GM19035 (cell line): ENCODE data around the gene CD22.

Source experiments
- ATAC-seq: cut with Tn5 transposase; IDR thresholded peaks from one replicate; pipeline ENCODE4 v1.9.1; 2021; ENCODE audit not compliant: unreplicated experiment

Gene CD22

DNA sequence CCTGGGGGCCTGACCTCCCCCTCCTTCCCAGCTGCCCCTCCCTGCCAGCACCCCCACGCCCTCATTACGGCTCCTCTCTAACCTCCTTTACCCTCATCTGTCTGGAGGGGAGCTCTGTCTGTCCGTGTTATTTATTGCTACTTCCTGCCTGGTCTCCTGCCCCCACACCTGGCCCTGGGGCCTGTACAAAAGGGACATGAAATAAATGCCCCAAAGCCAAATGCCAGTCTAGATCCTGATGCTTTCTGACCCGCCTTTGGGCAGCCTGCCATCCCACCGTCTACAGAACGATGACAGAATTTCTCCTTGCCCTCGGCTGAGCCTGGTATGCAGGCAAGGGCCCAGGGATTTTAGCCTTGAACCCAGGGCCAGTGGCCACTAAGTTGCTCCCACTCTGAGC lies 15.4 kb upstream of the CD22 start:
- no peak for ATAC-seq

DNA sequence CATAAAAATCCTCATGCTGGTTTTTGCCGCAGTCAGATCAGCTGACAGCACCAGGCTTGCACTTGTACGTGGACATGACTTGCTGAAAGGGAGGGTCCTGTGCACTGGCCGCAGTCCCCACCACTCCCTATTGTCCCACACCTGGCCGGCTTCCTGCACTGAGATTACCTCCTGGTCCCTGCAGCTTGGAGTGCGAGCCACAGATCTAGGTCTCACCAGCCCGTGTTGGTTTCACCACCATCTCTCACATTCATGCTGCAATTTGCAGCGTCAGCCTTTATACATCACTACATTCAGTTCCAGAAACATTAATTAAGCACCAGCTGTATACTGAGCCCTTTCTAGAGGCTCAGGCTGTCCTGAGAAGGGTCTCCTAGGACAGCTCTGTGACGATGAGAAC lies 15.0 kb upstream of the CD22 start:
- ATAC-seq, result no peak

DNA sequence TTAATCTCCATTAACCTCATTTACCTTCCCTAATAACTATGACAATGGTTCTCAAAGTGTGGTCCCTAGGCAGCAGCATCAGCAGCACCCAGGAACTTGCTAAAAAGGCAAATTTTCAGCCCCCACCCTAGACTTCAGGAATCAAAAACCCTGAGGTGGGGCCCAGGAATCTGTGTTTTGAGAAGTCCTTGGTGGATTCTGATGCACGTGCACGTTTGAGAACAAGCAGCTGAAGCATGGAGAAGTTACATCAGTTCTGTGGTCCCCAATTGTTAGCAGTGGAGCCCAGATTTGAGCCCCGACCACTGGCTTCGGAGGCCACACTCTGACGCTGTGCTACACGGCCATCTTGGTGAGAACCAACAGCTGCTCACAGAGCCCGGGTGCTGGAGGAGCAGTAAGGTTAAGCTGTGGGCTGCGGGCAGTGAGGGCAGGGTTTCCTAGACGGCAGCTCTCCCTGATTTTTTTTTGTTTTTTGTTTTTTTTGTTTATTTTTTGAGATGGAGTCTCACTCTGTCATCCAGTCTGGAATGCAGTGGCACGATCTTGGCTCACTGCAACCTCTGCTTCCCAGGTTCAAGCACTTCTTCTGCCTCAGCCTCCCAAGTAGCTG lies 14.0 kb upstream of the CD22 start:
- ATAC-seq, result no peak

DNA sequence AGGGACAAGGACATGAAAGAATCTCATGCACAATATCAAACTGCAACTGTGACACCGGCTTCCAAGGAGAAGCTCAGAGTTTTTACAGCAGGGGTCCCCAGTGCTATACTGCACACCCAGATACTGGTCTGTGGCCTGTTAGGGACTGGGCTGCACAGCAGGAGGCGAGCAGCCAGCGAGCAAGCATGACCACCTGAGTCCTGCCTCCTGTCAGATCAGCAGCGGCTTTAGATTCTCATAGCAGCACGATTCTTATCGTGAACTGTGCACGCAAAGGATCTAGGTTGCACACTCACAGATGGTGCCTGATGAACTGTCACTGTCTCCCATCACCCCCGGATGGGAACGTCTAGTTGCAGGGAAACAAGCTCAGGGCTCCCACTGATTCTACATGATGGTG lies 13.1 kb upstream of the CD22 start:
- no peak for ATAC-seq

DNA sequence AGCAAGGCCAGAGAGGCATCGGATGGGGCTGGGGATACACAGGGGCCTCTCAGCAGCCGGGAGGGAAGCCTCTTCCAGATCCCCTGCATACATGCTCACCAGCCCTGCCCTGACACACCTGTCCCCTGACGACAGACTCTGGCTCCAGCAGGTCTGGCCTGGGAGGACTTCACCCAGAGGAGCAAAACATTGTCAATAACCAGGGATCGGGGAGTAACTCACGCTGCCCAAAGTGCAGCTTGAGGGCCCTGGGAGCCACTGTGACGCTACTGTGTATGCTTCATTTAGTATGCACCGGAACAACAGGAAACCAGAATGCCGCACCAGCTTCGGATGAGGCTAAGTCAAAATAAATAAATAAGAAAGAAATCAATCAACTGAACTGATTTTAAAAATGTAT lies 12.4 kb upstream of the CD22 start:
- no peak for ATAC-seq

DNA sequence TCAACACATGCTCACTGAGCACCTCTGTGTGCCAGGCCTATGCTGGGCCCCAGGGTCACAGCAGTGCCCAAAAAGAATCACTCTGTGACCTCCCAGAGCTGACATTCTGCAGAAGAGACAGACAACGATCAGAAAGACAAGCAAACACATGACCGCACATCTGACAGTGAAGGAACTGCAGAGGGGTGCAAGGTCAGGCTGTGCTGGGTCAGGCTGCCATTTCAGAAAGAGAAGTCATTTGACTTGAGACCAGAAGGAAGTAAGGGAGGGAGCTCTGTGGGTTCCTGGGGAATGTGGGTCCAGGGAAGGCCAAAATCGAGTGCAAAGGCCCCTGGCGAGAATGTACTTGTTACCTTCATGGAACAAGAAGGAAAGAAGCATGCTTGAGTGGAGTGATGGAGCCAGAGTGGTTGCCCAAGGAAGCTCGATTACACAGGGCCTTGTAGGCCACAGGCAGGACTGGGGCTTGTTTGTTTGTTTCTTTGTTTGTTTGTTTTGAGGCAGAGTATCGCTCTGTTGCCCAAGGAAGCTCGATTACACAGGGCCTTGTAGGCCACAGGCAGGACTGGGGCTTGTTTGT lies 11.4 kb upstream of the CD22 start:
- ATAC-seq, result no peak

DNA sequence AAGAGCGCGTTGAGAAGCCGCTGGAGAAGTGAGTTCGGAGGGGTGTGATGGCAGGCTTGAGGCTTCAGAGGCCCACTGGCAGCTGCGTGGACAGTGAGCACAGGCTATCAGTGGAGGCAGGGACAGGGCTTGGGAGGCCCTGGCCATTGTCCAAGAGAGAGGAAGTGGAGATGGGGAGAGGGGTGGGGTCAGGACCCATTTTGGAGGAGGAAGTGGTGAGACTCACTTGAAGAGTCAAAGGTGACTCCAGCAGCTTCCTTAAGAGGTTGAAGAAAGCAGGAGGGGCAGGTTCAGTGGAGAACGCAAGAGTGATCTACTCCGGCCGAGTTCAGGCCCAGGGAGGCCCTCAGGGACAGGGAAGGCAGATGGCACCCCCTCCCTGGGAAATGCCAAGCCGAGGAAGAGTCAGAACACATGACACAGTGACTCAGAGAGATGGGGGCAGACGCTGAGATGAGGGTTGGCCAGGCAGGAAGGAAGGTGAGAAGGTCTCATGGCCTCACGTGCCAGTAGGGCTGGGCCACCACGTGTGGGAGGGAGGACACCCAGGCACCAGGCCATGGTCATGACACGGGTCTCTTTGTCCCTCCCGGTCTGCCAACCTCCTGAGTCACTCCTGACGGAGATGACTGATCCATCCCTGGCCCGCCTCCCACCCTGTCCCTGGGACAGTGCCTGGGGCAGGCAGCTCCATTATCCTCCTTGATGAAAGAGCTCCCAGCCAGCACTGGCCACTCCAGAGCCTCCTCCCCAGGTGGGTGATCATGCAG lies 10.1 kb upstream of the CD22 start:
- no peak for ATAC-seq

DNA sequence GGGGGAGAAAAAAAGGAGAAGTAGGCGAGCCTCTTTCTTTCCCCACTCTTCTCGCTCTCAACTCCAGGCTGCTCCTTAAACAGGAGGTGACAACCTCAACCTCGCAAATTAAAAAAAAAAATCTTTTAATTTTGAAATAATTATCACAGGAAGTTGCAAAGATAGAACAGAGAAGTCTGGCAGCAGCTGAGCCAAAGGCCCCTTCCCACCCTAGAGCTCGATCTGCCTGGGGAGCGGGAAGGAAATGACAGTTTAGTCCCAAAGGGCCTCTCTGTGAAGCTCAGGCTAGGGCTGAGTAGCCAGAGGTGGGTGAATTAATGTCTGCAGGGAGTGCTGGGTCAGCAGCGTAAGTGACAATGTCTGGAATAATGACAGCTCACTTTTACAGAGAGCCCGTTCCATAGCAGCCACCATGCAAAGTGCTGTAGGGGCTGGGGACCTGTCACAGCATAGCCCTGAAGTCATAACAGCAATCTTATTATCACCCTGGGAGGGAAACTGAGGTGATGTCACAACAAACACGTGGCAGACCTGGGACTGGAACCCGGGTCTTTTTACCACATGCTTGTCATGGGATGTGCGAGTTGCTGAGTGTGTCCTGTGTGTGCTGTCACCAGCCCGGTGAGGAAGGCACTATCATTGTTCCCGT lies 8.8 kb upstream of the CD22 start:
- ATAC-seq, result no peak

DNA sequence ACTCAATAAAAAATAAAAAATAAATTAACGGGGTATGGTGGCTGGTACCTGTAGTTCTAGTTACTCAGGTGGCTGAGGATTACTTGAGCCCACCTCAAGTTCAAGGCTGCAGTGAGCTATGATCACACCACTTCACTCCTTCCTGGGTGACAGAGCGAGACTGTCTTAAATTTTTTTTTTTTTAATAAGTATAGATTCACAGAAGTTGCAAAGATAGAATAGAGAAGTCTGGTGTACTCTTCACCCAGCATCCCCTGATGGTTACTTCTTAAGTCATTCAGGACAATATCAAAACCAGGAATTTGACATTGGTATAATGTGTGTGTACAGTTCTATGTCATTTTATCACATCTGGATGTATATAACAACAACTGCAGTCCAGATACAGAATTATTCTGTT lies 7.7 kb upstream of the CD22 start:
- ATAC-seq, result no peak

DNA sequence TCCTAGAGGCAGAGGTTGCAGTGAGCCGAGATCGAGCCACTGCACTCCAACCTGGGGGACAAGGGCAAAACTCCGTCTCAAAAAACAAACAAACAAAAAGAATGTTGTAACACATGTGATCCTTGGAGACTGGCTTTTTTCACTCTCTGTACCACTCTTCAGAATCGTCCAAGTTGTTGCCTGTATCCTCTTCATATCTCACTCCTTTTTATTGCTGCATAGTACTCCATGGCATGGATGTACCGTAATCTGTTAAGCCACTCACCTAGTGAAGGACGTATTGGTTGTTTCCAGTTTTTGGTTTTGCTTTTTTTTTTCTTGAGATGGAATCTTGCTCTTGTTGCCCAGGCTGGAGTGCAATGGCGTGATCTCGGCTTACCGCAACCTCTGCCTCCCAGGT lies 7.0 kb upstream of the CD22 start:
- no peak for ATAC-seq

DNA sequence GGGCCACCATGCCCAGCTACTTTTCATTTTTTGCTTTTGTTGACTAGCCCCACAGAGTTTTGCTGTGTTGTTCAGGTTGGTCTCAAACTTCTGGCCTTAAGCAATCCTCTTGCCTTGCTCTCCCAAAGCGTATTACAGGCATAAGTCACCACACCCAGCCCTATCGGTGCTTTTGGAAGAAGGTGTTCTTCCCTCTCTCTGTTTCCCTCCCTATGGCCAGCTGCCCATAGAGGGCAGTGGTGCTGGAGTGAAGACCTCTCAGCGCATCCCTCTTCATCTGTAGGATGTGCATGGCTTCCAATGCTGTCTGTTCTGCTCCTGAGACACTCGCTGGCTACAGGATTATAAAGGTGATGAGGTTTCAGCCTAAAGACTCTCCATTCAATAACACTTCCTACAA lies 1.3 kb upstream of the CD22 start:
- no peak for ATAC-seq

DNA sequence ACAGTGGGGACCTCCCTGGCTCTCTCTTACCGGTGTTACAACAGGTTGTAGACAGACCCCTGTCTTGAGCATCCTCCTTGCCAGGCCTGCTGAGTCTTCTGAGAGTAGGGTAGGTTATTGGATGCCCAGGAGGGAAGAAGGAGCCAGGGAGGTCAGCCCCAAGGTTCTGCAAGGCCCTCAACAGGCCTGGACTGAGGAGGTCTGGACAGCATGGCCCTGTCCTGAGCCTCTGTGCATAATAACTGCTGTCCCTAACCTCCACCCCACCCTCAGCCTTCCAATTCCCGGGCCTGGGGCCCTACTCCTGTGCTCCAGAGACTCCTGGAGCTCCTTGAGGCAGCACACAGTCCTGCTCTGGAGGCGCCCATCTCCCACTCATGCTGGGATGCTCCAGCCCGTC lies 336 bp downstream of the CD22 start:
- ATAC-seq, result no peak

DNA sequence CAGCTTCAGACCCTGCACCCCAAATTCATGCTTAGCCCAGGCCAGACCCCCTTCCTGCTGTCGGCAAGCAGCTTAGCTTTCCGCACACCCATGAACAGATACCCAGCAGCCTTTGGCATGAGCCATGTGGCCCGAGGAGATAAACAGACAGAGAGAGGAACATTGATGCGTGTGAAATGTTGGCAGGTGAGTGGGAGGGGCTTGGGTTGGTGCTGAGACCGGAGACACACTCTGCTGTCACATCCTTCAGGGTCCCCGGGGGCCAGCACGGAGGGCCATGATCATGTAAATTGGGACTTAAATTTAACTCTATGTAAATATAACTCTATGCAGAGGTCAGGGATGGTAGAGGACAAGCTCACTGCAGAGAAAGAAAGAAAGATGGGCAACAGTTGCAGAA lies 1.5 kb downstream of the CD22 start:
- ATAC-seq, result peak; percentile 49

DNA sequence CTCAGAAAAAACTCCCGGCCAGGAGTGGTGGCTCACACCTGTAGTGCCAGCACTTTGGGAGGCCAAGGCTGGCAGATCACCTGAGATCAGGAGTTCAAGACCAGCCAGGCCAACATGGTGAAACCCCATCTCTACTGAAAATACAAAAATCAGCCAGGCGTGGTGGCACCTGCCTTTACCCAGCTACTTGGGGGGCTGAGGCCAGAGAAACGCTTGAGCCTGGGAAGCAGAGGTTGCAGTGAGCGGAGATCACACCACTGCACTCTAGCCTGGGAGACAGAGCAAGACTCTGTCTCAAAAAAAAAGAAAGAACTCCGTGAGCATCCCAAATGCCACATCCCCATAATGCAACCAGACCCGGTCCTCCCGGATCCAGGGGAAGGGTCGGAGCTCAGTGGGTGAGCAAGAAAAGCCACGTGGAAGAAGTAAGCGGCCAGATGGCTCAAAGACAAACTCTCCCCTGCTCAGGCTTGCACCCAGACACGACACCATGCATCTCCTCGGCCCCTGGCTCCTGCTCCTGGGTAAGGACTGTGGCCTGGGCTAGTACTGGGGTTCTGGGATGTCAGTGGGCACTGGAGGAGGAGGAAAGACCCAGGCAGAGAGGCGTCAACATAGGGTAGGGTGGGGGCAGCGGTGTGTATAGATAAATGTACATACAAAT lies 2.7 kb downstream of the CD22 start:
- ATAC-seq, result no peak

DNA sequence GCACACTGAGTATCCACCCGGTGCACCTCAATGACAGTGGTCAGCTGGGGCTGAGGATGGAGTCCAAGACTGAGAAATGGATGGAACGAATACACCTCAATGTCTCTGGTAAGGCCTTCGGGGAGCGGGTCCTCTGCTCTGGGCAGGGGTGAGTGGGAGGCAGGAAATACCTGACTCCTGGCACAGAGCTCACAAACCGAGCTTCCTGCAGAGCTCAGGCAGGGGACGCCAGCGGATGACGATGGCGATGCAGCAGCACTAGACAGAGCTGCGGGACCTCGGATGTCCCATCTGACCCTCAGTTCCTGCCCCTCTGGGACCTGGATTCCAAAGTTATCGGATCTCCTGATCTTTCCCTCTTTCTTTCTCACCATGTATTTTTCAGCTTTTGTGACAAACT lies 3.8 kb downstream of the CD22 start:
- ATAC-seq, result no peak

DNA sequence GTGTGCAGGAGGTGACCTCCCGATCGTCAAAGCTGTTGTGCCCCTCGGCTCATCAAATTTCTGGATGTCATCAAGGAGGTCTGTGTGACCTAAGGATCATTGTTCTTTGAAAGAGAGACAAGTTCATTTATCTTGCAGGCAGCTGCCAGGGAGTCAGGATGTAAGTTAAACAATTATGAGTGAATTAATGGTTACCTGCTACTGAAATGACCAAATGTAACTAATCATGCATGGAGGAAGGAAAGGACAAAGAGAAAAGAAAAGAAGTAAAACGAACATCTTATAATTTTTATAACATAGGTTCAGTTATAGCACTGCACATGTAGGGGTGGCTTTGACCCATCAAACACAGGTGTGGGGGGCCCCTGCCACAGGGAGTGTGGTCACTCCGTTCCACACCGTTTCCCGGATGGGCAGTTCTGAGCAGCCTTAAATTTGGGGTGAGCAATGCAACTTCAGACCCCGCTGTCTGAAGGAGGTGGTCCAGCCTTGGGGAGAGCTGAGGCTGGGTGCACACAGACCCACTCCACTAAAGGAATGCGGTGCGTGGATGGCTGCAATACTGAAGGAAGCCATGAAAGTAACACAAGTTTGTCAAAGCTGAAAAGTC lies 5.3 kb downstream of the CD22 start:
- no peak for ATAC-seq

DNA sequence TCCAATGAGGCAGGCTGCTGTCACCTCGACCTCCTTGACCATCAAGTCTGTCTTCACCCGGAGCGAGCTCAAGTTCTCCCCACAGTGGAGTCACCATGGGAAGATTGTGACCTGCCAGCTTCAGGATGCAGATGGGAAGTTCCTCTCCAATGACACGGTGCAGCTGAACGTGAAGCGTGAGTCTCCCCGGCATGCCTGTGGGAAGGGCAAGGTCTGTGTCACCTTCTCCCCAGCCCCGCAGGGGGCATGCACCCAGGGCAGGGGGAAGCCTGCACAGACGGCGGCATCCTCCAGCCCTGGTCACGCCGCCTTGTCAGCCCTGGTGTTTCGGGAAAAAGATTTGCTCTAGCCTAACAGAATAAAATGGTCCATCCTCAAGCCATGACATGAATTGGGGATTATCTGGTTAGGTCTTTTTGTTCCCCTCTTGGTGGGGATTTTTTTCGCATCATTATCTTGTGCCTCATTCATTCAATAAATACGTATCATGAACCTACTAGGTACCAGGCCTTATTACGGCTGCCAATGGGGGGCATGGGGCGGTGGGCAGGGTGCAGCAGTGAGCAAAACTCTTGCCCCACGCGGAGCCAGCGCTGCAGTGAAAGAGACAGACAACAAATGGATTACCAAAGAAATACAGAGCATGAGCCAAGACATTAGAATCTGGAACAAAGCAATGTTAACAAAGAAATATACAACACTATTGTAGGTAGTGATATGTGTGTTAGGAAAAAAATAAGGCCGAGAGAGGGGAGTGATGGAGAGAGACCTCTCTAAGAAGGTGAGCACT lies 7.4 kb downstream of the CD22 start:
- no peak for ATAC-seq

DNA sequence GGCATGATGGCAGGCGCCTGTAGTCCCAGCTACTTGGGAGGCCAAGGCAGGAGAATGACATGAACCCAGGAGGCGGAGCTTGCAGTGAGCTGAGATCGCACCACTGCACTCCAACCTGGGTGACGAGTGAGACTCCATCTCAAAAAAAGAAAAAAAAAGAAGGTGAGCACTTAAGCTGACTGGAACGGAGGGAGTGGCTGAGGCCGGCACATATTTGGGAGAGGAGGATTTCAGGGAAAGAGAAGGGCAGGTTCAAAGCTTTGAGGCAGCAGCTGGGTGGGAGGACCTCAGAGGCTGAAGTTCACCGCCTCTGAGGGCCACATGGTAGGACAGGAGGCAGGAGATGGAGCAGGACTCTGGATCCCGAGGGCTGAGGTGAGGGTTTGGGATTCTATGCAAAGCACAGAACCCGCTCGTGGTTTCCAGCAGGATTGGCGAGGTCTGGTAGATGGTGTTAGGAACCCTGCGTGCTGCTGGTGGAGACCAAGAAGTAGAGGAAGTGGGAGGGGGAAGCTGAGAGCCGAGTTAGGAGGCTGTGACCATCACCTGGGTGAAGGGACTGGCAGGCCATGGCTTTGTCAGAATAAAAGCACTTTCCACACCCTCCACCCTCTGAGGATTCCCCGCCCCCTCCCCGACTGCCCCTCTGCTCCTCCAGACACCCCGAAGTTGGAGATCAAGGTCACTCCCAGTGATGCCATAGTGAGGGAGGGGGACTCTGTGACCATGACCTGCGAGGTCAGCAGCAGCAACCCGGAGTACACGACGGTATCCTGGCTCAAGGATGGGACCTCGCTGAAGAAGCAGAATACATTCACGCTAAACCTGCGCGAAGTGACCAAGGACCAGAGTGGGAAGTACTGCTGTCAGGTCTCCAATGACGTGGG lies 8.4 kb downstream of the CD22 start:
- no peak for ATAC-seq

DNA sequence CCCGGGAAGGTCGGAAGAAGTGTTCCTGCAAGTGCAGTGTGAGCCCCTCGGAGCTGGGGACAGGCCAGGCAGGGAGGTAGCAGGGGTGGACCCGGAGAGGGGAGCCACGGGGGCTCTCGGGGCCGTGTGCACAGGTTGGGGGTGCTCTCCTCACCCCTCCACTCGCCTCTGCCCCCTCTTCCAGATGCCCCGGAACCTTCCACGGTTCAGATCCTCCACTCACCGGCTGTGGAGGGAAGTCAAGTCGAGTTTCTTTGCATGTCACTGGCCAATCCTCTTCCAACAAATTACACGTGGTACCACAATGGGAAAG lies 9.0 kb downstream of the CD22 start:
- ATAC-seq, result no peak

DNA sequence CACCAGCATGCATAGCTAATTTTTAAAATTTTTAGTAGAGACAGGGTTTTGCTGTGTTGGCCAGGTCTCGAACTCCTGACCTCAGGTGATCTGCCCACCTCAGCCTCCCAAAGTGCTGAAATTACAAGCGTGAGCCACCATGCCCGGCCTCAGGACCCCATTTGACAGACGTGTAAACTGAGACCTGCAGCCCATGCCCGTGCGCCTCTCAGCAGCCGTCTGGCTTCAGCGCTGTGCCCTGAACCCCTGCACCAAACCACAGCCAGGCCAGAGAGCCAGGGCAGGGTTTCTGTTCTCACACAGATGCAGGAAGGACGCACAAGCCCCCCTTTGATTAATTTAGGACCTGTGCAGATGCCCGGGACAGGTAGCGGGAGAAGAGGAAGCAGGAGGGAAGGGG lies 11.4 kb downstream of the CD22 start:
- ATAC-seq, result no peak
